Measurements from ENCODE around the gene COG5.

DNA sequence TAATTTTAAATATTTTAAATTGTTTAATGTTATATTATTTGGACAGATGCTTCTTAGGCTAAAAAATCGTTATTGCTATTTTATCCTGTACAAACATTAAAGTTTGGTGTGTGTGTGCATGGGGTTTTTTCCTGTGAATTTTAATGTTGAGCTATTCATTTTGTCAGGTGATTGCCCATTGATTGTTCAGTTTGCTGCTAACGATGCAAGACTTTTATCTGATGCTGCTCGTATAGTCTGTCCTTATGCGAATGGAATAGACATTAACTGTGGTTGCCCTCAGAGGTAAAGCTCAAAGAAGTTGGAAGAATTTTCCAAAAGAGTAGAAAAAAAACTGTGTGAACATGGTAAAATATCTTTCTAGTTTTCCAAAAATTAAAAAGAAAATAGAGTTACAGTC, 9.8 kb upstream of the COG5 start:
- TF ChIP-seq, protein P1, sequence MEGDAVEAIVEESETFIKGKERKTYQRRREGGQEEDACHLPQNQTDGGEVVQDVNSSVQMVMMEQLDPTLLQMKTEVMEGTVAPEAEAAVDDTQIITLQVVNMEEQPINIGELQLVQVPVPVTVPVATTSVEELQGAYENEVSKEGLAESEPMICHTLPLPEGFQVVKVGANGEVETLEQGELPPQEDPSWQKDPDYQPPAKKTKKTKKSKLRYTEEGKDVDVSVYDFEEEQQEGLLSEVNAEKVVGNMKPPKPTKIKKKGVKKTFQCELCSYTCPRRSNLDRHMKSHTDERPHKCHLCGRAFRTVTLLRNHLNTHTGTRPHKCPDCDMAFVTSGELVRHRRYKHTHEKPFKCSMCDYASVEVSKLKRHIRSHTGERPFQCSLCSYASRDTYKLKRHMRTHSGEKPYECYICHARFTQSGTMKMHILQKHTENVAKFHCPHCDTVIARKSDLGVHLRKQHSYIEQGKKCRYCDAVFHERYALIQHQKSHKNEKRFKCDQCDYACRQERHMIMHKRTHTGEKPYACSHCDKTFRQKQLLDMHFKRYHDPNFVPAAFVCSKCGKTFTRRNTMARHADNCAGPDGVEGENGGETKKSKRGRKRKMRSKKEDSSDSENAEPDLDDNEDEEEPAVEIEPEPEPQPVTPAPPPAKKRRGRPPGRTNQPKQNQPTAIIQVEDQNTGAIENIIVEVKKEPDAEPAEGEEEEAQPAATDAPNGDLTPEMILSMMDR (IDR thresholded peaks at IDR 0.05; ENCODE audit: low read length), result no peak
- TF ChIP-seq EZH2 (IDR thresholded peaks at IDR 0.05; ENCODE audit: borderline replicate concordance, low read length), result no peak
